HEK293 (cell line): ENCODE measurements around the gene SEMA6A.

Experiments
- HOXC10 ChIP-seq: sonication (generic); formaldehyde crosslinking; IDR thresholded peaks from 2 replicates; pipeline ENCODE4 v1.8.1; 2023; ENCODE audit warnings: mild to moderate bottlenecking, missing genetic modification reagents
- KLF16 ChIP-seq: fragments of 450-650 bp; formaldehyde crosslinking; IDR thresholded peaks from 2 replicates; pipeline ENCODE4 v1.5.1; 2017; ENCODE audit warnings: missing biosample characterization, missing genetic modification characterization
- RBAK ChIP-seq: fragments of 450-650 bp; formaldehyde crosslinking; IDR thresholded peaks from 2 replicates; pipeline ENCODE4 v1.5.1; 2016; ENCODE audit warnings: missing biosample characterization, missing genetic modification characterization
- SETDB1 ChIP-seq: IDR thresholded peaks from one replicate; pipeline ENCODE4 v1.6.1; 2017; ENCODE audit warnings: mild to moderate bottlenecking, low read length, moderate library complexity, mixed read lengths; ENCODE audit not compliant: insufficient read length
- SP2 ChIP-seq: fragments of 450-650 bp; formaldehyde crosslinking; IDR thresholded peaks from 2 replicates; pipeline ENCODE4 v1.5.1; 2016; ENCODE audit warnings: missing biosample characterization, missing genetic modification characterization
- SP7 ChIP-seq: fragments of 450-650 bp; formaldehyde crosslinking; IDR thresholded peaks from 2 replicates; pipeline ENCODE4 v1.5.1; 2016; ENCODE audit warnings: missing biosample characterization, missing genetic modification characterization
- YY1 ChIP-seq: fragments of 450-650 bp; formaldehyde crosslinking; IDR thresholded peaks from 2 replicates; pipeline ENCODE4 v1.5.1; 2018; ENCODE audit warnings: missing biosample characterization, missing genetic modification characterization
- ZBTB7A ChIP-seq: fragments of 450-650 bp; formaldehyde crosslinking; IDR thresholded peaks from 2 replicates; pipeline ENCODE4 v1.5.1; 2016; ENCODE audit warnings: low read depth, missing biosample characterization, missing genetic modification characterization
- ZBTB8A ChIP-seq: fragments of 450-650 bp; formaldehyde crosslinking; IDR thresholded peaks from 2 replicates; pipeline ENCODE4 v1.5.1; 2016; ENCODE audit warnings: missing biosample characterization, missing genetic modification characterization
- ZIC2 ChIP-seq: fragments of 450-650 bp; formaldehyde crosslinking; IDR thresholded peaks from 2 replicates; pipeline ENCODE4 v1.5.1; 2016; ENCODE audit warnings: missing biosample characterization, missing genetic modification characterization
- ZNF112 ChIP-seq: fragments of 450-650 bp; formaldehyde crosslinking; IDR thresholded peaks from 2 replicates; pipeline ENCODE4 v1.5.0; 2017; ENCODE audit warnings: missing biosample characterization, missing genetic modification characterization
- ZNF132 ChIP-seq: fragments of 450-650 bp; formaldehyde crosslinking; IDR thresholded peaks from 2 replicates; pipeline ENCODE4 v1.5.1; 2017; ENCODE audit warnings: missing biosample characterization, missing genetic modification characterization, borderline replicate concordance
- ZNF140 ChIP-seq: fragments of 450-650 bp; formaldehyde crosslinking; IDR thresholded peaks from 2 replicates; pipeline ENCODE4 v1.5.1; 2016; ENCODE audit warnings: missing biosample characterization, missing genetic modification characterization
- ZNF174 ChIP-seq: fragments of 450-650 bp; formaldehyde crosslinking; IDR thresholded peaks from 2 replicates; pipeline ENCODE4 v1.5.0; 2017; ENCODE audit warnings: missing biosample characterization, mild to moderate bottlenecking, missing genetic modification characterization
- ZNF19 ChIP-seq: fragments of 450-650 bp; formaldehyde crosslinking; IDR thresholded peaks from 2 replicates; pipeline ENCODE4; 2016; ENCODE audit warnings: missing biosample characterization, missing genetic modification characterization, low read depth
- ZNF2 ChIP-seq: fragments of 450-650 bp; formaldehyde crosslinking; IDR thresholded peaks from 2 replicates; pipeline ENCODE4 v1.5.1; 2016; ENCODE audit warnings: missing biosample characterization, missing genetic modification characterization
- ZNF274 ChIP-seq, 2 experiments: fragments of 200-500 bp in 1 of 2; fragments of 450-650 bp in 1 of 2; sonication (Bioruptor generic) in 1 of 2; formaldehyde crosslinking in 1 of 2; IDR thresholded peaks; 2 replicates each; pipeline versions ENCODE4 v1.5.1 to v1.6.1; 2014 to 2016; ENCODE audit warnings: borderline replicate concordance in 1 of 2, inconsistent platforms in 1 of 2, low read length in 1 of 2, missing biosample characterization in 1 of 2, missing genetic modification characterization in 1 of 2
- ZNF302 ChIP-seq: fragments of 450-650 bp; formaldehyde crosslinking; IDR thresholded peaks from 2 replicates; pipeline ENCODE4 v1.5.1; 2016; ENCODE audit warnings: missing biosample characterization, missing genetic modification characterization, low read depth
- ZNF514 ChIP-seq: fragments of 450-650 bp; formaldehyde crosslinking; IDR thresholded peaks from 2 replicates; pipeline ENCODE4 v1.5.1; 2016; ENCODE audit warnings: missing biosample characterization, missing genetic modification characterization
- ZNF521 ChIP-seq: fragments of 450-650 bp; formaldehyde crosslinking; IDR thresholded peaks from 2 replicates; pipeline ENCODE4 v1.5.1; 2017; ENCODE audit warnings: missing biosample characterization, mild to moderate bottlenecking, missing genetic modification characterization
- ZNF549 ChIP-seq: fragments of 450-650 bp; IDR thresholded peaks from 2 replicates; pipeline ENCODE4 v1.5.1; 2018; ENCODE audit warnings: missing biosample characterization, missing genetic modification characterization, mild to moderate bottlenecking, inconsistent platforms, moderate library complexity
- ZNF704 ChIP-seq: fragments of 450-650 bp; formaldehyde crosslinking; IDR thresholded peaks from 2 replicates; pipeline ENCODE4 v1.5.1; 2016; ENCODE audit warnings: missing biosample characterization, missing genetic modification characterization
- ZNF747 ChIP-seq: fragments of 450-650 bp; formaldehyde crosslinking; IDR thresholded peaks from 2 replicates; pipeline ENCODE4 v1.5.1; 2016; ENCODE audit warnings: missing biosample characterization, missing genetic modification characterization
- ZNF830 ChIP-seq: fragments of 450-650 bp; IDR thresholded peaks from 2 replicates; pipeline ENCODE4 v1.5.0; 2018; ENCODE audit warnings: missing biosample characterization, missing genetic modification characterization, low read depth, mild to moderate bottlenecking, moderate library complexity
- ZSCAN30 ChIP-seq: fragments of 450-650 bp; IDR thresholded peaks from 2 replicates; pipeline ENCODE4 v1.5.1; 2018; ENCODE audit warnings: missing biosample characterization, mild to moderate bottlenecking, missing genetic modification characterization, moderate library complexity
- TF ChIP-seq, protein P1 (sequence below): fragments of 450-650 bp; formaldehyde crosslinking; IDR thresholded peaks from 2 replicates; pipeline ENCODE4 v1.5.1; 2016; ENCODE audit warnings: missing biosample characterization, missing genetic modification characterization
- TF ChIP-seq, protein P2 (sequence below): fragments of 450-650 bp; formaldehyde crosslinking; IDR thresholded peaks from 2 replicates; pipeline ENCODE4 v1.5.1; 2016; ENCODE audit warnings: missing biosample characterization, missing genetic modification characterization, low read depth
- TF ChIP-seq, protein P3 (sequence below): fragments of 450-650 bp; formaldehyde crosslinking; optimal IDR thresholded peaks from 2 replicates; pipeline ENCODE3; 2016; ENCODE audit warnings: missing biosample characterization, mild to moderate bottlenecking, missing genetic modification characterization
- TF ChIP-seq, protein P4 (sequence below): fragments of 450-650 bp; formaldehyde crosslinking; IDR thresholded peaks from 2 replicates; pipeline ENCODE4 v1.5.1; 2016; ENCODE audit warnings: missing biosample characterization, missing genetic modification characterization
- TF ChIP-seq, protein P5 (sequence below): fragments of 450-650 bp; formaldehyde crosslinking; IDR thresholded peaks from 2 replicates; pipeline ENCODE4 v1.5.1; 2016; ENCODE audit warnings: missing biosample characterization, missing genetic modification characterization

Gene SEMA6A

GRCh38 chr5:116573702-116574366 lies 789 bp downstream of the SEMA6A start (continued):
- no peak for TF ChIP-seq ZNF274 (IDR thresholded peaks at IDR 0.05; ENCODE audit: low read length)
- TF ChIP-seq ZNF274 (tag by site-specific recombination; IDR thresholded peaks at IDR 0.05; ENCODE audit: borderline replicate concordance), result no peak
- TF ChIP-seq HOXC10 (CRISPR knock-in tag), result no peak
- TF ChIP-seq ZNF302 (tag by site-specific recombination), result no peak
- TF ChIP-seq ZBTB8A, result peak; percentile 74
- no peak; the same call in 1 of the 2 replicates for TF ChIP-seq ZSCAN30 (tag by site-specific recombination)
- TF ChIP-seq SETDB1, result no peak
- TF ChIP-seq ZNF112 (tag by site-specific recombination), result no peak
- TF ChIP-seq YY1 (tag by site-specific recombination), result no peak
- TF ChIP-seq ZNF514, result no peak
- no peak for TF ChIP-seq KLF16
- TF ChIP-seq SP2, result no peak
- TF ChIP-seq, protein P1, sequence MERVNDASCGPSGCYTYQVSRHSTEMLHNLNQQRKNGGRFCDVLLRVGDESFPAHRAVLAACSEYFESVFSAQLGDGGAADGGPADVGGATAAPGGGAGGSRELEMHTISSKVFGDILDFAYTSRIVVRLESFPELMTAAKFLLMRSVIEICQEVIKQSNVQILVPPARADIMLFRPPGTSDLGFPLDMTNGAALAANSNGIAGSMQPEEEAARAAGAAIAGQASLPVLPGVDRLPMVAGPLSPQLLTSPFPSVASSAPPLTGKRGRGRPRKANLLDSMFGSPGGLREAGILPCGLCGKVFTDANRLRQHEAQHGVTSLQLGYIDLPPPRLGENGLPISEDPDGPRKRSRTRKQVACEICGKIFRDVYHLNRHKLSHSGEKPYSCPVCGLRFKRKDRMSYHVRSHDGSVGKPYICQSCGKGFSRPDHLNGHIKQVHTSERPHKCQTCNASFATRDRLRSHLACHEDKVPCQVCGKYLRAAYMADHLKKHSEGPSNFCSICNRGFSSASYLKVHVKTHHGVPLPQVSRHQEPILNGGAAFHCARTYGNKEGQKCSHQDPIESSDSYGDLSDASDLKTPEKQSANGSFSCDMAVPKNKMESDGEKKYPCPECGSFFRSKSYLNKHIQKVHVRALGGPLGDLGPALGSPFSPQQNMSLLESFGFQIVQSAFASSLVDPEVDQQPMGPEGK (tag by site-specific recombination), result peak; percentile 20; the same call in 1 of the 2 replicates
- TF ChIP-seq, protein P2, sequence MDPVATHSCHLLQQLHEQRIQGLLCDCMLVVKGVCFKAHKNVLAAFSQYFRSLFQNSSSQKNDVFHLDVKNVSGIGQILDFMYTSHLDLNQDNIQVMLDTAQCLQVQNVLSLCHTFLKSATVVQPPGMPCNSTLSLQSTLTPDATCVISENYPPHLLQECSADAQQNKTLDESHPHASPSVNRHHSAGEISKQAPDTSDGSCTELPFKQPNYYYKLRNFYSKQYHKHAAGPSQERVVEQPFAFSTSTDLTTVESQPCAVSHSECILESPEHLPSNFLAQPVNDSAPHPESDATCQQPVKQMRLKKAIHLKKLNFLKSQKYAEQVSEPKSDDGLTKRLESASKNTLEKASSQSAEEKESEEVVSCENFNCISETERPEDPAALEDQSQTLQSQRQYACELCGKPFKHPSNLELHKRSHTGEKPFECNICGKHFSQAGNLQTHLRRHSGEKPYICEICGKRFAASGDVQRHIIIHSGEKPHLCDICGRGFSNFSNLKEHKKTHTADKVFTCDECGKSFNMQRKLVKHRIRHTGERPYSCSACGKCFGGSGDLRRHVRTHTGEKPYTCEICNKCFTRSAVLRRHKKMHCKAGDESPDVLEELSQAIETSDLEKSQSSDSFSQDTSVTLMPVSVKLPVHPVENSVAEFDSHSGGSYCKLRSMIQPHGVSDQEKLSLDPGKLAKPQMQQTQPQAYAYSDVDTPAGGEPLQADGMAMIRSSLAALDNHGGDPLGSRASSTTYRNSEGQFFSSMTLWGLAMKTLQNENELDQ (tag by site-specific recombination), result no peak
- TF ChIP-seq, protein P3, sequence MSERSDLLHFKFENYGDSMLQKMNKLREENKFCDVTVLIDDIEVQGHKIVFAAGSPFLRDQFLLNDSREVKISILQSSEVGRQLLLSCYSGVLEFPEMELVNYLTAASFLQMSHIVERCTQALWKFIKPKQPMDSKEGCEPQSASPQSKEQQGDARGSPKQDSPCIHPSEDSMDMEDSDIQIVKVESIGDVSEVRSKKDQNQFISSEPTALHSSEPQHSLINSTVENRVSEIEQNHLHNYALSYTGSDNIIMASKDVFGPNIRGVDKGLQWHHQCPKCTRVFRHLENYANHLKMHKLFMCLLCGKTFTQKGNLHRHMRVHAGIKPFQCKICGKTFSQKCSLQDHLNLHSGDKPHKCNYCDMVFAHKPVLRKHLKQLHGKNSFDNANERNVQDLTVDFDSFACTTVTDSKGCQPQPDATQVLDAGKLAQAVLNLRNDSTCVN (tag by site-specific recombination), result peak; percentile 86
- TF ChIP-seq ZNF2 (tag by site-specific recombination), result no peak
- no peak for TF ChIP-seq ZNF521 (tag by site-specific recombination)
- no peak for TF ChIP-seq ZNF830
- no peak for TF ChIP-seq RBAK
- TF ChIP-seq ZNF549 (tag by site-specific recombination), result no peak
- TF ChIP-seq ZNF19, result no peak
- TF ChIP-seq ZBTB7A, result no peak
- TF ChIP-seq, protein P4, sequence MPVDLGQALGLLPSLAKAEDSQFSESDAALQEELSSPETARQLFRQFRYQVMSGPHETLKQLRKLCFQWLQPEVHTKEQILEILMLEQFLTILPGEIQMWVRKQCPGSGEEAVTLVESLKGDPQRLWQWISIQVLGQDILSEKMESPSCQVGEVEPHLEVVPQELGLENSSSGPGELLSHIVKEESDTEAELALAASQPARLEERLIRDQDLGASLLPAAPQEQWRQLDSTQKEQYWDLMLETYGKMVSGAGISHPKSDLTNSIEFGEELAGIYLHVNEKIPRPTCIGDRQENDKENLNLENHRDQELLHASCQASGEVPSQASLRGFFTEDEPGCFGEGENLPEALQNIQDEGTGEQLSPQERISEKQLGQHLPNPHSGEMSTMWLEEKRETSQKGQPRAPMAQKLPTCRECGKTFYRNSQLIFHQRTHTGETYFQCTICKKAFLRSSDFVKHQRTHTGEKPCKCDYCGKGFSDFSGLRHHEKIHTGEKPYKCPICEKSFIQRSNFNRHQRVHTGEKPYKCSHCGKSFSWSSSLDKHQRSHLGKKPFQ (tag by site-specific recombination), result peak; percentile 61; the same call in 1 of the 2 replicates
- TF ChIP-seq ZIC2 (tag by site-specific recombination), result peak; percentile 87
- TF ChIP-seq ZNF747 (tag by site-specific recombination), result no peak
- TF ChIP-seq, protein P5, sequence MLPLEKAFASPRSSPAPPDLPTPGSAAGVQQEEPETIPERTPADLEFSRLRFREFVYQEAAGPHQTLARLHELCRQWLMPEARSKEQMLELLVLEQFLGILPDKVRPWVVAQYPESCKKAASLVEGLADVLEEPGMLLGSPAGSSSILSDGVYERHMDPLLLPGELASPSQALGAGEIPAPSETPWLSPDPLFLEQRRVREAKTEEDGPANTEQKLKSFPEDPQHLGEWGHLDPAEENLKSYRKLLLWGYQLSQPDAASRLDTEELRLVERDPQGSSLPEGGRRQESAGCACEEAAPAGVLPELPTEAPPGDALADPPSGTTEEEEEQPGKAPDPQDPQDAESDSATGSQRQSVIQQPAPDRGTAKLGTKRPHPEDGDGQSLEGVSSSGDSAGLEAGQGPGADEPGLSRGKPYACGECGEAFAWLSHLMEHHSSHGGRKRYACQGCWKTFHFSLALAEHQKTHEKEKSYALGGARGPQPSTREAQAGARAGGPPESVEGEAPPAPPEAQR, result no peak
- no peak for TF ChIP-seq ZNF174 (tag by site-specific recombination)
- no peak for TF ChIP-seq ZNF132 (tag by site-specific recombination)
- no peak for TF ChIP-seq ZNF704
- no peak for TF ChIP-seq ZNF140
- no peak for TF ChIP-seq SP7 (tag by site-specific recombination)
